Astrocyte of the cerebellum (primary cell): ENCODE data around the gene EPB41L1.

Experiments used
- DNase-seq: peaks from one replicate; pipeline ENCODE4 v3.0.0-alpha.2; 2011; ENCODE audit warnings: low read depth
- H3K4me3 ChIP-seq: 2 replicates; pipeline ENCODE4 v1.5.1; 2011; ENCODE audit warnings: mild to moderate bottlenecking, low read depth, low read length, moderate library complexity
- in situ Hi-C: cut with HindIII; loops from 2 replicates; pipeline ENCODE4 v1.10.0; 2017; ENCODE audit warnings: low sequenced_read_pairs
- TF ChIP-seq, protein P1 (sequence below): IDR thresholded peaks from 2 replicates; pipeline ENCODE4 v1.5.1; 2012; ENCODE audit warnings: low read length, low read depth, moderate library complexity, mild to moderate bottlenecking; ENCODE audit errors: missing control alignments

EPB41L1 gene

DNA sequence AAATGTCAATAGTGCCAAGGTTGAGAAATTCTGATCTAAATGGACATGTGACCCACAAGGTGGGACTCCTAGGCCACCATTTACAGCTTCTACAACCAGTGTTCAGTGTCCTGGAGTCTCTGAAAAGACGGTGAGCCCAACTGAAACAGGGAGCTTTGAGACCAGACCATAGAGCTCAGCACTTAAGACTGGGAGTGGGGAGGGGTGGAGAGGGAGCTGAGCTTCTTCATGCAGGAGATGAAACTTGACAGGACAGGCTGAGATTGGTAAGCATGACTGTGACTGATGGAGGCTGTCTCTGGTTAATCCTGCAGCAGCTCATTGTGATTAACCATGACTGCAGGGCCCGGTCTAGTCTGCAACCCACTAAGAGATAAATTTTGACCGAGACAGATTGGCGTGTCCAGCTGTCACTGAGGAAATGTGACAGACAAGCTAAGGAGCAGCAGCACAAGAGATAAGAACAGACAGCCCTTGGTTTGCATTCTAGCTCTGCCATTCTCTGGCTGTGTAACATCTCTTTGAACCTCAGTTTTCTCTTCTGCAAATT, 80.3 kb downstream of the EPB41L1 start:
- no peak for DNase-seq
- H3K4me3 ChIP-seq, result no peak overlapping the region
- TF ChIP-seq, protein P1, sequence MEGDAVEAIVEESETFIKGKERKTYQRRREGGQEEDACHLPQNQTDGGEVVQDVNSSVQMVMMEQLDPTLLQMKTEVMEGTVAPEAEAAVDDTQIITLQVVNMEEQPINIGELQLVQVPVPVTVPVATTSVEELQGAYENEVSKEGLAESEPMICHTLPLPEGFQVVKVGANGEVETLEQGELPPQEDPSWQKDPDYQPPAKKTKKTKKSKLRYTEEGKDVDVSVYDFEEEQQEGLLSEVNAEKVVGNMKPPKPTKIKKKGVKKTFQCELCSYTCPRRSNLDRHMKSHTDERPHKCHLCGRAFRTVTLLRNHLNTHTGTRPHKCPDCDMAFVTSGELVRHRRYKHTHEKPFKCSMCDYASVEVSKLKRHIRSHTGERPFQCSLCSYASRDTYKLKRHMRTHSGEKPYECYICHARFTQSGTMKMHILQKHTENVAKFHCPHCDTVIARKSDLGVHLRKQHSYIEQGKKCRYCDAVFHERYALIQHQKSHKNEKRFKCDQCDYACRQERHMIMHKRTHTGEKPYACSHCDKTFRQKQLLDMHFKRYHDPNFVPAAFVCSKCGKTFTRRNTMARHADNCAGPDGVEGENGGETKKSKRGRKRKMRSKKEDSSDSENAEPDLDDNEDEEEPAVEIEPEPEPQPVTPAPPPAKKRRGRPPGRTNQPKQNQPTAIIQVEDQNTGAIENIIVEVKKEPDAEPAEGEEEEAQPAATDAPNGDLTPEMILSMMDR, result no peak
- in situ Hi-C loops, result no loop called here

DNA sequence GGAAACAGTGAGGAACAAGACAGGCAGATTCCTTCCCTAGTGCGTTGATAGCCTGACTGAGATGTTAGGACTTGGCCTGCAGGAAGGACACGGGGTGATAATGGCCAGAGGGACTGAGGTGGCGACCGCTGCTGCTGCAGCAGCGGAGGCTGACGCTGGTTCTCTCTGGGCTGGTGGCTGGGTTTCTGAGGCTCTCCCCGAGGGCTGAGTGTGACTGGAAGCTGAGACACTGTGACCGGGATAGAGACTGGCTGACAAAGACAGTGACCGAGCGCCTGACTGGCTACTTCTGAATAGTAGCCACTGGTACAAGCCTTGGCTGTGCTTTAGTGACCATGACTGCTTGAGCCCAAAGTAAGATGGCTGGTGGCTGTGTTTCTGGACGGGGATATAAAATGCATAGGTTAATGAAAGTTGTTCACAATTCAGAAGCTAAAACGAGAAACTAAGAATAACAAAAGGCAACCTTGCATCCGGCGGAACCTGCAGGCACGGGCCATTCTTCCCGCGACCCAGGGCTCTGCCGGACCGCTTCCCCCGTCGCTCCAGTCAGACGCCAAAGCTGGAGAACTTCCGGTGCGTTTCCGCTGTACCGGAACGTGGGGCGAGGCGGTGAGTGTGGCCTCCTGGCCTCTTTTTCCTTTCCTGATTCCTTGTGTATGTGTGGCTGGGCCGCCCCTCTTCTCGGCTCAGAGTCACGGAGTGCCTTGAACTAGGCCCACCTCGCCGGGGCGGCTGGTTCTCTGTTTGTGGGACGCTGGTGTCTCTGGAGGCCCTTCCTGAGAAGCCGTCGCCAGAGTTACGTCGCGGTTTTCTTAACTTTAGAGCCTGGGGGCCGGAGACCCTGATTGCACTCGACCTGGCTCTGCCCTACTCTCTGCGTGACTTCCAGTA, 81.6 kb downstream of the EPB41L1 start, which contains the start of gene AAR2:
Gene AAR2 (plus strand): TSS at position 587 of the 894 bp plus-strand sequence. CDS start 3,391 bp downstream, outside the sequence.
- peak within 1 kb of the TSS; percentile 67 for H3K4me3 ChIP-seq
- TF ChIP-seq, protein P1, result no peak
- in situ Hi-C loops, result no loop called here
- DNase-seq, result peak; percentile 35

DNA sequence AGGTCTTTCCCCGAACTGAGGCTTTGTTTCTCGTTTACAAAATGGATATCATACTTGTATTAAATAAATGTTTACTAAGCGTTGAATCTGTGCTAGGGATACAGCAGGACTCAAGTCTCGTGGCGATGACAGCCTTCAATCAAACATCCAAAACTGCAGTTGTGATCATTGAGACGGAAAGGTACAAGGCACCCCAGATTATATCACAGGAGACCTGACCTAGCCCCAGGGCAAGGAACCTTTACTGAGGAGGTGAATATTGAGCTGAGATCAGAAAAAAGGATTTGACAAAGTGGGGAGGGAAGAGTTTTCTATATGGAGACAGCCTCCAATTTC, 82.2 kb downstream of the EPB41L1 start:
- TF ChIP-seq, protein P1, result no peak
- in situ Hi-C loops, result no loop called here
- H3K4me3 ChIP-seq, result peak overlapping the region; percentile 67
- DNase-seq, result no peak

DNA sequence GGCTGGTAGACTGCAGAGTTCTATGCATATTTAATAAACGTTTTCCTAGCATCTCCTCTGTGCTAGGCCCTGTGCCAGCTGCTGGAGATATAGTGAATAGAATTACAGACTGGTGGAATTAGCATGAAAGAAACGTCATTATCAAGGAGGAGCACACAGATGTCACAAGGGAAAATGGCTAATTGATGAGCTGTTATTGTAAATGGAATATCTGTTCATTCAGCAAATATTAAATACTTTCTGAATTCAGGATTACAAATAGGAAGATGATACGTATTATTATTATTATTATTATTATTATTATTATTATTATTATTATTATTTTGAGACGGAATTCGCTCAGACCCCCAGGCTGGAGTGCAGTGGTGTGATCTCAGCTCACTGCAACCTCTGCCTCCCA, 82.9 kb downstream of the EPB41L1 start:
- in situ Hi-C loops, result no loop called here
- peak overlapping the region; percentile 67 for H3K4me3 ChIP-seq
- TF ChIP-seq, protein P1, result no peak
- DNase-seq, result no peak

DNA sequence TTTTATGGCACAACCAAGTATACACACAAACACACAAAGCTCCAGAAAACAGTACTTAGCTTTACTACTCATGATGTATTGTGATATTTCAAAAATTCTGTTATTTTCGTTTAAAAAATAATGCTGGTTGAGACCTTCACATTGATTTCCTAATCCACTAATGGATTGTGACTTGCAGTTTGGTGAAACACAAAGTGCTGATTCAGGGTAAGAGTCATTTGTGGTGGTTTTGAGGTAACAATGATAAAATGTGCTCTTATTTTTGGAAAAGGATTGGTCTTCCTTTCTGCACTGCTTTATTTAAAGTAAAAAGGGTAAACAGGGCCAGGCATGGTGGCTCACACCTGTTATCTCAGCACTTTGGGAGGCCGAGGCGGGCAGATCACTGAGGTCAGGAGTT, 83.6 kb downstream of the EPB41L1 start:
- in situ Hi-C loops, result no loop called here

DNA sequence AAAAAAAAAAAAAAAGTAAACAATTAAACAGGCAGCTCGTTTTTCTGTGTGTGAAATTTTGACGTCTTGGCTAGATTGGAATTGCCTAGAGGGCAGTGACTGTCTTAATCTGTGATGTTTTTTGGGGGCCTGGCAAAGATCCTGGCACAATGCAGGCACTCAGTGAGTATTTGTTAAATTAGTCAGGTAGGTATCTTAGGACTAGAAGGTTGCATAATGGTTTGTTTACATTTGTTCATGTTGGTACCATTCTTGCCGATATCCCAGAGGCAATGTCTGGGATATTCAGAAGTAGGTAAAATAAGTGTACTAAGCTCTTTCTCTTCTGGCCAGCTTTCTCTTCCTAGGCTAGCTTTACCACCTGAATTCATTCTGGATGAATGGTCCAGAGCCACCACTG, 84.2 kb downstream of the EPB41L1 start:
- TF ChIP-seq, protein P1, result no peak
- in situ Hi-C loops, result no loop called here
- no peak for DNase-seq

More for the DNA sequence above, 83.6 kb downstream of the EPB41L1 start:
- TF ChIP-seq, protein P1, result no peak
- DNase-seq, result no peak
- no peak overlapping the region for H3K4me3 ChIP-seq

More for the DNA sequence above, 84.2 kb downstream of the EPB41L1 start:
- no peak overlapping the region for H3K4me3 ChIP-seq
